Esophagus muscularis mucosa (tissue), 3 donors: ENCODE results near the gene SGIP1.

ENCODE experiments used
- EP300 ChIP-seq: sonication (generic); formaldehyde crosslinking; IDR thresholded peaks from one replicate; pipeline ENCODE4 v1.6.1; 2017; ENCODE audit warnings: antibody characterized with exemption
- POLR2A ChIP-seq: fragments of 450-650 bp; IDR thresholded peaks from one replicate; pipeline ENCODE4 v1.6.1; 2017; ENCODE audit warnings: antibody characterized with exemption, moderate library complexity, mild to moderate bottlenecking, low read depth
- POLR2AphosphoS5 ChIP-seq, 2 donors: sonication (generic); formaldehyde crosslinking; IDR thresholded peaks; one replicate each; pipeline ENCODE4 v1.6.1; 2017; ENCODE audit warnings: antibody characterized with exemption in 2 of 2

GRCh38 chr1:66751160-66751559, 217.2 kb downstream of the SGIP1 start:
- TF ChIP-seq POLR2A (no peak), POLR2AphosphoS5 (IDR thresholded peaks at IDR 0.05) (no peak), EP300 (no peak)
